GM21576 (cell line): Measurements from ENCODE around the gene EFNA2.
A peak's percentile ranks its signal among the peaks of the same experiment; 100 is the strongest.

Source experiments
- ATAC-seq: cut with Tn5 transposase; IDR thresholded peaks from one replicate; pipeline ENCODE4 v1.9.1; 2021; ENCODE audit warnings: mild to moderate bottlenecking, moderate library complexity; ENCODE audit not compliant: unreplicated experiment

The EFNA2 gene

DNA sequence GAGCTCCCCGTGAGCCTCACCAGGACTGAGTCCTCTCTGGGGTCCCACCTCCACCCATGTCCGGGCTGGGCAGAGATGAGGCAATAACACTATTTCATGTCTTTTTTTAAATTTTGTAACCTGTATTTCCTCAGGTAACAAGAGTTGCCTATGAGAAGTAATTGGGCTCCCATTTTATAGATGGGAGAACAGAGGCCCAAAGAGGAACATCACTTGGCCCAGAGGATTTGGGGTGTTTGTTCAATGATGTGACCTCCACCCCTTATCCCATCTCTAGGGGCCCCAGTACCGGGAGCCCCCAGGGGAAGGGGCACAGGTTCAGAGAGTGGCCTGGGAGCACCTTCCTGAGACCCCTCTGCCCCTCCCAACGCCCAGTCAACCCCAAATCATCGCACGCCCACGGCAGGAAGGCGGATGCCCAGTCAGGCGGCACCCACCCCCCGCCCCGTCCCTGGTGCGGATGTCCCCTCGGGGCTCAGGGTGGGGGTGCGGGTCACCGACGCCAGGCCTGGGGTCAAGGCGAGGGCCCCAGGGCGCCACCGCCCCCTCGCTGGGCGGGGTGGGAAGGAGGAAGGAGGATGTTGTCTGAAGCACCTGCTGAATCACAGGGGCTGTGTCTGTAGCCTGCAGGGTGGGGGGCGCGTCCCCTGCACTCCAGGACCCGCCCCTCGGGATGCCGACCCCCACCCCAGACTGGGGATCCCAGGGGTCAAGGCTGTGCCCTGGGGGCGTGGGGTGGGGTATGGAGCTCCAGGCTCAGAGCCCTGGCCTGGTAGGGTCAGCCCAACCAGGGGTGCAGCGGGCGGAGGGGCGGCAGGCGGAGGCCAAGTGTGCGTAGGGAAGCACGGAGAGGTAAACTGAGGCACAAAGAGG is 25.6 kb upstream of the EFNA2 start:
- no peak for ATAC-seq

DNA sequence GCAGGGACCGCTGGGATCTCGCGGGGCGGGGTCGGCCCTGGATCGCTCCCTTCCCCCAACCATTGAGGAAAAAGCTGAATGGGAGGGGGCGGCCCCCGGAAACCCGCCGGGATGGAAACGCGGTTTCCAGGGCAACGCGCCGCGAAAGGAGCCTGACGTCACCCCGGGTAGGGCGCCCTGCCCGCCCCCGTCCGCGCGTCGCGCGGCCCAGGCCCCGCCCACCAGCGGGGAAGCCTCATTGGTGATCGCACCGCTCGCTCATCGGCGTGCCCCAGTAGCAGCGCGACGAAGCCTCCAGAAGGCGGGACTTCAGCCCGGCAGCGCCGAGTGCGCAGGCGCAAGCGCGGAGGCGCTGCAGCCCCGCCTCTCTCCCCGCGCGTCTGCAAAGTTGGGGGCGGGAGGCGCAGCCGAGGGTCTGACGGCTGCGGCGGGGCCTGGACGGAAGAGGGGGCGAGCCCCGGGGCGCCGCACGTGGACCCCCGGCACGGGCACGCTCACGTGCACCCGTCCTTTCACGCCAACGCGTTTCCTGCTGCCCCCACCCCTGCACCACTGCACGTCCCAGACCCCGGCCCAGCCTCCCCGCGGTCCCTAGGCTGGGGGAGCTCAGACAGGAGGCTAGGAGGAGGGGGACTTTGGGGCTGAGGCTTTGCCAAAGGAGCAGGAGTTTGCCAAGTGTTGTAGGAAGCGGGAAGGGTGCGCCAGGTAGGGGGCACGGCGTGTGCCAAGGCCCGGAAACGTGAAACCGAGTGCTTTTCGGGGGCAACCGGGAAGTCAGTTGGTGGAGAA is 24.7 kb upstream of the EFNA2 start:
- peak; percentile 50 for ATAC-seq

DNA sequence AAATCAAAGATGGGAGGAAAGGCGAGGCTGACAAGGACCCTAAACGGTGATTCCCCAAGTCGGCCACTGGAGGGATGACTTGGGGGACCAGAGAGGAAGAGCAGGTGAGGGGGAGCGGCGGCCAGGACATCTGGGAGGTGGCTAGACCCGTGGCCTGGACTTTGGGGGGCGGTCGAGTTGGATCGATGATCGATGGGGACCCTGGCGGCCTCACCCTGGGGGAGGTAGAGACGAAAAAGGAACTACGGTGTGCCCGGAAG is 24.2 kb upstream of the EFNA2 start:
- no peak for ATAC-seq

DNA sequence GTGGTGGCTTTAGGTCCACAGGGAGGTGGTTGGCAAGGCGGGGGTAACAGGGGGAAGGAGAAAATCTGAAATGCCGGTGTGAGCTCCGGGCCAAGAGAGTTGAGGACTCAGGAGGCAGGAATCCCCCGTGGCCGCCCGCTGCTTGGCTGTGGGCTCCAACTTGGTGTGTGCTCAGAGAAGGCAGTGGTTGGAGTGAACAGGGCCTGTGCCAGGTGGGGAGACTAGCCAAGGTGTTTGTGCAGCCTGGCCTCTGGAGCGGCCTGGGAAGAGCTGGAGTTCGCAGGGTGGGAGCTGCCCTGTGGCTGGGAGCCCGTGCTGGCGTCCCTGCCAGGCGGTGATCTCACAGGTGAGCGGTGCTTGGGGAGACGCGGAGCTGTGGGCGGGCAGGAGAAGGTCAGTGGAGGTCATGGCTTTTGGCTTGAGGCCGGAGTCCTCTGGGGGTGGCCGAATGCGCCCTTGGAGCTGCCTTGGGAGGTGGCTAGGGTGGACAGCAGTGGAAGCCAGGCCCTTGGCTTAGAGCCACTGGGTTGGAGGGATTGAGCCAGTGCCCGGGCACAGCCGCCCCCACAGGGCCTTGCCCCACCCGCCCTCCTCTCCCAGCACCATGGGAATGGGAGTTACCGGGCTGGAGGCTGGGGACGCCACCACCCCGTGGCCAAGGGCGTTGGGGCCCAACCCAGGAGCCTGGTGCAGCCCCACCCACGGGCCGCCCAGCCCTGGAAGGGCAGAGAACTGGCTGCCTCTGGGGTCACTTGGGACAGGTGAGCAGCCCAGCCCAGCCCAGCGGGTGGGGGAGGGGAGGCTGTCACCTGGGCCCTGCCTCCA is 23.7 kb upstream of the EFNA2 start:
- ATAC-seq: no peak

DNA sequence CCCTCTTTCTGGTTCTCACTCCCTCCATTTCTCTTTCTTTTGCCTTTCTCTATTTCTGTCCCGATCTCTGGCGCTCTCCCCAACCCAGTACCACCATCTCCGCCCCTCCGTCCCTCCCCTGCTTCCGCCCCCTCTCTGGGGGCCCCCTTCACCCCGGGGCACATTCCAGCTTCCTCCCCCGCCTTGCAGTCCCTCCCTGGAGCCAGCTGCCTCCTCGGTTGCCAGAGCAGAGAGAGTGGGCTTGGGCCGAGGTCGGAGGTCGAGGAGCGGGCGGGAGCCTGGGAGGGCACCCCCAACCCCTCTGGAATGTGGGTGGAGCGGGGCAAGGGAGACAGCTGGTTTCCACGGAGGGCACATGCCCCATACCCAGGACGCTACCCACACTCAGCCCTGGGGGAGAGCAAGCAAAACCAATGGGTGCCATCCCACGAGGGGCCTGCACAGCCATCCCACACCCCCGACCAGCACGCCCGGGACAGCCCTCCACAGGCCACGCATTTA is 23.0 kb upstream of the EFNA2 start:
- ATAC-seq: no peak

DNA sequence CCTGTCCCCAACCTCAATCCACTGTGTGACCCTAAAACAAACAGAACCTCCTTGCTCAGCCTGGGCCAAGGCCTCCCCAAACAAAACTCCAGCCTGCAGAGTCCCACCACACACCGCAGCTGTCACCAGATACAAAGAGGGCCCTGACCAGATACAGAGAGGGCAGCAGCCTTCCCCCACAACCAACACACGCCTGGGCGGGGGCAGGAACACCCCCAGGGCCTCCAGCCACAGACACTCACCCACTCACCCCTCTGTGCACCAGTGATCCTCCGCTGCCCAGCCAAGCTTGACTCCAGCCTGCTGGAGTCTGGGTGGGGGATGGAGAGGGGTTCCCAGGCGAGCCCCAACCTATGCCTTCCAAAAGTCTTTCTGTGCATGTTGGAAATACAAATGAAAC is 22.5 kb upstream of the EFNA2 start:
- no peak for ATAC-seq

DNA sequence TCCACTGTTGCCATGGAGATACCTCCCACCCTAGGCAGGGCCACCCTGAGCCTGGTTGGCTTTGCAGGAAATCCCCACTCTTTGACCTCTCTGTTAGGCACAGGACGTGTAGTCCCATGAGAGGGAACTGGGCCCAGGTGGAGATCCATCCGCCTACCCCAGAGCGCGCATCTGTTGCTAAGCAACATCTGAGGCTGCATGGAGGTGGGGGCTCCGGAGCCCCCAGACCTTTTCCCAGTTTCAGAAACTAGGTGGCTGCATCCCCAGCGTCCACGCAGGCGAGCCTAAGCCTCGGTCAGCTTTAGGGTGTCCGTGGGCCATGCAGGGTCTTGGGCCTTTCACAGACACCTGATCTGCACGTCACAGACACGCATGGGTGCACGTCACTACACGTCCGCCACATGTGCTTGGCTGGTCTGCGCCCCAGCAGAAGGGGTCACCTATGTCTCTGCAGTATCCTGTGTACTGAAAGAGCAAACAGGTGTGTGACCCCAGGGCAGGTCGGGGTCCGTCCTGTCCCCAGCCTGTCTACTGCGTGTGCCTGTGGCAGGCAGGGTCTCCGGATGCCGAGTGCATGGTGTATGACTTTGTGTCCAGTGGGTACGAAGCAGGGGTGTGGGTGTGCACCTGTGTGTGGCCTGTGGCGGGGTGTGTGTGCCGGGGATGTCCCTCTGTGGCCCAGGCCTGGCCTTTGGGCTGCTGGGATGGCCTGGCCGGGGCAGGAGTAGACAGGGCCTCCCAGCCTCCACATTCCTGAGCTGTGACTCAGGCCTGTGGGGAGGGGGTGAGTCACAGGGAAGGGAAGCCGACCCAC is 20.7 kb upstream of the EFNA2 start:
- no peak for ATAC-seq

DNA sequence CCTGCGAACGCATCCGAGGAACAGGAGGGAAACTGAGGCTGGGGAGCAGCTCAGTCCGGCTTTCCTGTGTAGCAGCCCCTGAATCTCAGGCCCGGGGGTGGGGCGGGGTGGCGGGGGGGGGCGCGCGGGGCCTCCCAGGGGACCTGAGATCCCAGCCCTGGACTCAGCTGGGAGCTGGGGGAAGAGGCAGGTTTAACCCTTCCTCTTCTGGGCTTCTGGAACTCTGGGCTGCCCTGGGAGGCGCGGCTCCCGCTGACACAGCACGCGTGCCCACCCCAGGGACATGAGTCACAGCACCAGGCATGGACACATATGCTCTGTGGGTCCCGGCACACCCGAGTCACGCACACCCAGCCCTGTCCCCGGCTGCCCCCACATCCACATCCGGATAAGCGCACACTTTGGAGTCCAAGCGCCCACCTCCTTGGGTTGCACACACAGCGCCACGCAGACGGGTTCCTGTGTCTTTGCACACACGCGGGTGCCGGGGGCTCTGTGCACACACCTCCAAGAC is 20.0 kb upstream of the EFNA2 start:
- ATAC-seq: no peak

DNA sequence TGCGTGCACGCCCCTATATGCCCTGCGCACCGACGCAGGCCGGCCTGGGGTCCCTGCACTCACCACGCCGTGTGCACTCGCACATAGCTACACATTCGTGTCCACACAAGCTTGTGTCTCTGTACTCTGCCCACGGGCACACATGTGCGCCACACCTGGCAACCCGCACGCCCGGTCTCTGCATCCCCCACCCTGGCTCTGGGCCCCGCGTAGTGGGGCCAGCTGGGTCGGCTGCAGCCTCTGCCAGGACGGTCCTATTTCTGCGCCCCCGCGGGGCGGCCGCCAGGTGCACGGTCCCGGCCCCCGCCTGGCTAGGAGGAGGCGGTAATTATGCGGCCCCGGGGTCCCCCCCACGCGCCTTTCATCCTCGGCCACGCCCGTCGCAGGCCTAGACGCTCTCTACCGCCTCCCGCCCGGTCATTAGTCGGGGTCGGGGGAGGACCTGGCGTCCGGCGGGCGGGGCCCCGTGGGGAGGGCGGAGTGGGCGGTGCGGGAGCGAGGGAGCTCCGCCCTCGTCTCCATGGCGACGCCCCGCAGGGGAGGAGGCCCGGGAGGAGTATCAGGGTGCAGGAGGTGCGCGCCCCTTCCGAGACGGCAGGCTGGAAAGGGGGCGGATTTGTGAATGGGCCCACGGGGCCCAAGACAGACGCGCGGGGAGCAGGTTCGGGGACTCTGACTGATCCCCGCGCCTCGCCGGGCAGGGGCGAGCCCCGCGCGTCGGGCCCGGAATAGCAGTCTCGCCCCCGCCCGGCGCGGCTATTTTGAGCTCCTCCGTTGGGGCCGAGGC is 19.4 kb upstream of the EFNA2 start:
- ATAC-seq: peak; percentile 30

DNA sequence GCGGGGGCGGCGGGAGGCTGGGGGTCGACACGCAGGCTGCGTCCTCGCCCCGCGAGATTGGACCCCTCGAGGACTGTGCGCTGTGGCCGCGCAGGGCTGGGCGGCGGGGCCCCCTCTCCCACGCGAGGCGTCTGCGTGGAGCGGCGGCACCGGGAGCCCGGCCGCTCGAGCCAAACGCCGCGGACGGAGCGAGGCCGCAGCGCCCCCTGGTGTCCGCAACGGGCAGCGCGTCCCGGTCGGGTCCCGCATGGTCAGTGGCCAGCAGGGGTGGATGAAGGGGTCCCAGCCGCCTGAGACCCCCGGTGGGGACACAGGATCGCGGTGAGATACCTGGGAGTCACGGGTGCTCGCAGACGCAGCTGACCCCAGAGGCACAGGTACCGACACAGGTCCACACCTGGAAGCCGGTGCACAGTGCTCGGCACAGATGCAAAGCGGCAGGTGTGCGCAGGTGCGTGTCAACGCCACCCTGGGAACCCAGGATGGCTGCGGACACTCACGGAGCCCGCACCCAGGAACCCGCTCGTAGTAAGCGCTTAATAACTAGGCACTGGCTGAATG is 18.7 kb upstream of the EFNA2 start:
- no peak for ATAC-seq

DNA sequence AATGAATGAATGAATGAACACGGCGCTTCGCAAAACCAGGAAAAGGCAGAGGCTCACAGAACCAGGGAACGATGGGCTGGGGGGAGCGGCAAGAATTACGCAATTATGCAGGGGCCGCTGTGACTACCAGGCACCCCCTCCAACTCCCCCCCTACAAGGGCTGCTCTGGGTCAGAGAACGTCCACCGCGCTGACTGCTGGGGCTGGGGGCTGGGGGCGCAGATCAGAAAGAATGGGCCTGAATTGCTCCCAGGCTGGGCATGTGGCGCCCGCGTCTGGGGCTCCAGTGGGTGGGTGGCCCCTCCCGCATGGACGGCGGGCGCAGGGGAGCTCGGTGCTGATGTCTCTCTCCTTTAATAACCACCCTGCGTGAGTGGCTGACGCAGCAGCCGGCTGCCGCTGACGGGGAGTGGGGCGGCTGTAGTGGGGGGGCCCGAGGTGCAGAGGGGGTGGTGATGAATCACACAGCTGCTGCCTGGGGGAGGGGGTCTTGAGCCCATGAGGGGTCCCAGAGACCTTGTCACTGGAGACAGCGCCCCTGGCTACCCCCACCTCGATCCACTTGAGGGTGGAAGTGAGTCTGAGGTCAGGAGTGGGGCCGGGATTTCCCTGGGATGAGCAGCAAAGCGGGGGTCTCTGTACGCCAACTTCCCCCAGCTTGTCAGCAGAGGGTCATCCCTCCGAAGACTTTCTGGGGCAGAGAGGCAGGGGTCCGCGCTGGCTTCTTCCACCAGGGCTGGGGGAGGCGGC is 18.0 kb upstream of the EFNA2 start:
- no peak for ATAC-seq

DNA sequence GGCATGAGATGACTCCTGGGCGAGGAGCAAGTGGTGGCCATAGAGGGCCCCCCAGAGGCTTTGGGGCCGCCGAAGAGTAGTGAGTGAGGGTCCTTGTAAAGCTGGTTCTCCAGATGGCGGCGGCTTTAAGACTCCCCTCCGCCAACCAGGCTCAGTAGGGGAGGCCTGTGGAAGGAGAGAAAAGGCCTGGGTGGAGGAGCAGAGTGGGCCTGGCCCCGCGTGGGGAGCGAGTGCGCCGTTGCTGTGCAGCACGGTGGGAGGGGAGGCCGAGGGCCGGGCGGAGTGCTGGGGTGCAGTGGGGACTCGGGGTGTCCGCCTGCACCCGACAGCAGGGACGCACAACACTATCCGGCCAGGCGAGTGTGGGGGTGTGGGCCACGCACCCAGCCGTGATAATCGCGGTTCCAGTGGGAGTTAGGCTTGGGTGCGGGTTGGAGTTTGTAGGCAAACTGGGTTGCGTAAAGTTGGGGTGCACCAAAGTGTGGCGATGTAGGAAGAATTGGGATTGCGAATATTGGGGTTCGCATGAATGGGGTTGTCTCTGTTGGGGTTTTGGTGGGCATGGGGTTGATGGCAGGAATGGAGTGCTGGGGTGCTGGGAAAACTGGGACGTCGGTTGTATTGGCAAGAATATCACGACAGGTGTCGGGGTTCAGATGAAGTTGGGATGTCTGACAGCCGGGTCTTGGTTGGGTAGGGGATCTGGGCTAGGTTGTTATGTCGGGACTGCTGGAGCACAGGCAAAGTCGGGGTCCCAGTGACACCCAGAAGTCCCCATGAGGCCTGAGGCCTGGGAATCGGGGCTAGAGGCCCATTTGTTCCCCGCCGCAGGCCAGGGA is 17.2 kb upstream of the EFNA2 start:
- ATAC-seq: no peak

DNA sequence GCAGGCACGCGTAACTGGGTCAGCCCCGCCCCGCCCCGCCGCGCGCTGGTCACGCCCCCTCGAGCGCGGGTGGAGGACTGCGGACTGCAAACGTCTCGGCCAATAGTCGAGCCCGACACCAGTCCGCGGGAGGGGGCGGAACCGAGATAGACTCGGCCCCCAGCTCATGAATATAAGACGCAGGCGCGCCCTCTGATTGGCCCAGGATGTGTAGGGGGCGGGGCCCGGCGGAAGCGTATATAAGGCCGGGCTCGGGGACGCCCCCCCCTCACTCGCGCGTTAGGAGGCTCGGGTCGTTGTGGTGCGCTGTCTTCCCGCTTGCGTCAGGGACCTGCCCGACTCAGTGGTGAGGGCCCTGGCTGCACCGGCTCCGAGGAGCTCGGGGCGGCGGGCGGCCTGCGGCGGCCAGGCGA is 16.6 kb upstream of the EFNA2 start, which contains the start of gene CIRBP:
Gene CIRBP (plus strand): TSS at position 268 of the 413 bp plus-strand sequence. CDS start 1,602 bp downstream, outside the sequence.
- peak; percentile 56 for ATAC-seq

DNA sequence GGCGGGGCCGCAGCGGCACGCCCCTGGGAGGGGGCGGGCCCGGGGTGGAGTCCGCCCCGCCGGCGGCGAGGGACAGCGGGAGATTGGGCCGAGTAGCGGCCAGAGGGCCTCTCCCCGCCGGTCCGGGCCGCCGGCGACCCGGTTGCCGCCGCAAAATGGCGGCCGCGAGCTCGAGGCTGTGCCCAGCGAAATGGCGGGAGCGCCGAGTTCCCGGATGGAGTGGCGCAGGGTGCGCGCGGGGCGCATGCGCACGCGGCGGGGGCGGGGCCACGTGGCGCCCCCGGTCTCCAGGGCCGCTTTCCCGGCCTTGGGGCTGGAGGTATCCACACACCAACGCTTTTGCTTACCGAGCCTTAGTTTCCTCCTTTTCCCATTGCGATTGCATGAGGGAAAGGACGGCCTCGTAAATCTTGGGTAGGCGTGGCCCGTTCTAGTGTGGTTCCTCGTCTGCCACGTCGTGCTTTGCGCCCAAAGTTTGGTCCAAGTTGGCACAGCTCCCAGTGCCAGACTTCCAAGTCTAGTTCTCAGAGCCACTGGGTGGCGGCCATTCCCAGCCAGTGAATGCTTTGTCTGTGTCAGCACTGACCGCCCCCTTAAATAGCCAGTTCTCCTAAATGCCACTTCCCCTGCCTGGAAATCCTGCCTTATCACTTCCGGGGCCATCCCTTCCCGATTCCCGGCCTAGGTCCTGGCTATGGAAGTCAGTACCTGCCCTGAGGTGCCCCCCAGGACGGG is 16.0 kb upstream of the EFNA2 start:
- peak; percentile 19 for ATAC-seq

DNA sequence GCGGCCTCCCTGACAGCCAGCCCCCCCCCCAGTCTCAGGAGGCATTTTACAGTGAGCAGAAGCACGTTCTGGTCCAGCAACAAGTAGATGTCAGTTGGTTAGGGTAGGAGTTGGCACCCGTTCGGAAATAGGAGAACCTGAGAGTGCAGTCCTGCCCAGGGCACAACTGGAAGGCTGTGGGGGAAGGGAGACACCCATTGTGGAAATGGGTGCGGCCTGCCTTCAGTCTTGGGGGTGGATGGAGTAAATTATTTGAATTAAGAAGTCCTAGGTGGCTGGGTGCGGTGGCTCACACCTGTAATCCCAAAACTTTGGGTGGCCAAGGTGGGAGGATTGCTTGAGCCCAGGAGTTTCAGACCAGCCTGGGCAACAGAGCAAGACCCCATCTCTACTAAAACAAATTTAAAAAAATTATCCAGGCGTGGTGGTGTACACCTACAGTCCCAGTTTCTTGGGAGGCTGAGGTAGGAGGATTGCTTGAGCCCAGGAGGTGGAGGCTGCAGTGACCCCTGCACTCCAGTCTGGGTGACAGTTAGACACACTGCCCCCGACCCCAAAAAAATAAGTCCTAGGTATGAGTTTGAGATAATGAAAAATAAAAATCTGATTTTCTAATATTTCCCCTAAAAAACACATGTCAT is 15.3 kb upstream of the EFNA2 start:
- no peak for ATAC-seq

DNA sequence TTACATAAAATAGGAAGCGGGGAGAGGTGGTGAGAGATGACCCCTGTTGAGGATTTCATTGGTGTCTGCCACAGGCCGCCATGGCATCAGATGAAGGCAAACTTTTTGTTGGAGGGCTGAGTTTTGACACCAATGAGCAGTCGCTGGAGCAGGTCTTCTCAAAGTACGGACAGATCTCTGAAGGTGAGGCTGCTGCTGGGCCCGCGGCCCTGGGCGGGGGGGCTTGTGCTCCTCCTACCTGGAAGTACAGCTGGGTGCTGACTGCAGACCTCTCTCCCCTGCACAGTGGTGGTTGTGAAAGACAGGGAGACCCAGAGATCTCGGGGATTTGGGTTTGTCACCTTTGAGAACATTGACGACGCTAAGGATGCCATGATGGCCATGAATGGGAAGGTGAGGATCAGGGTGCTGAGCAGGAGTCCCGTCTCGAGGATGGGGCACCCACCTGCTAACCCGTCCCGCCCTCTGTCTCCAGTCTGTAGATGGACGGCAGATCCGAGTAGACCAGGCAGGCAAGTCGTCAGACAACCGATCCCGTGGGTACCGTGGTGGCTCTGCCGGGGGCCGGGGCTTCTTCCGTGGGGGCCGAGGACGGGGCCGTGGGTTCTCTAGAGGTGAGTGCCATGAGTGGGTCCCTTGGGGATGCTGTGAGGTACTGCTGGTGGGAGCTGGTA is 14.7 kb upstream of the EFNA2 start:
- ATAC-seq: no peak
